RWPE1 (cell line): ENCODE data around the gene PRPSAP2.

ENCODE experiments used
- CTCF ChIA-PET: fragments of 350-600 bp; sonication (Branson Sonifier 250); formaldehyde crosslinking; extraction: SDS; loops from one replicate; lab custom pipeline; 2021; lab: Yijun Ruan, JAX
- POLR2A ChIA-PET: fragments of 400-600 bp; formaldehyde crosslinking; extraction: SDS; loops from one replicate; lab custom pipeline; 2020; ENCODE audit warnings: antibody characterized with exemption; ENCODE audit not compliant: low non-redundant PET; lab: Yijun Ruan, JAX
- DNase-seq: peaks from one replicate; pipeline ENCODE4 v3.0.0; 2012; ENCODE audit warnings: low spot score
- H3K27ac ChIP-seq: fragments of 450-650 bp; 2 replicates; pipeline ENCODE4 v1.5.1; 2017
- TF ChIP-seq, protein P1 (sequence below): fragments of 450-650 bp; conservative IDR thresholded peaks from 2 replicates; pipeline ENCODE4 v1.5.1; 2017; ENCODE audit warnings: low read depth, mild to moderate bottlenecking

PRPSAP2 gene

DNA sequence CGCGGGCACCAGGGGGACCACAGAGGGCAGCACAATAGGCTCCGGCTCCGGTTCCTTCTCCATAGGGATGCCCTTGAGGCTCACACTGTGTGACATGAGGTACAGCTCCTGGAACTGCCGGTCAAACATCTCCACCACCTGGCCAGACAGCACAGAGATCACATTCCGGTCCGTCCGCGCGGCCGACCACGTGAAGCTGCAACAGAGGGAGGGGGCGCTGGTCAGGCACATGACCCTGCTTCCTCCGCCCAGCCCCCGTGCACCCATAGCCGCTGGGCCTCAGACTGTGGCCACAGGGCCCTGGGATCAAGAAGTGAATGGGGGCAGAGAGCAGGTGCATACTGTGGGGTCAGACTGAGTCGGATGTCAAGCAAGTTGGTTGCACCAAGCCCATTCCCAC, 120.7 kb downstream of the PRPSAP2 start:
- TF ChIP-seq, protein P1, sequence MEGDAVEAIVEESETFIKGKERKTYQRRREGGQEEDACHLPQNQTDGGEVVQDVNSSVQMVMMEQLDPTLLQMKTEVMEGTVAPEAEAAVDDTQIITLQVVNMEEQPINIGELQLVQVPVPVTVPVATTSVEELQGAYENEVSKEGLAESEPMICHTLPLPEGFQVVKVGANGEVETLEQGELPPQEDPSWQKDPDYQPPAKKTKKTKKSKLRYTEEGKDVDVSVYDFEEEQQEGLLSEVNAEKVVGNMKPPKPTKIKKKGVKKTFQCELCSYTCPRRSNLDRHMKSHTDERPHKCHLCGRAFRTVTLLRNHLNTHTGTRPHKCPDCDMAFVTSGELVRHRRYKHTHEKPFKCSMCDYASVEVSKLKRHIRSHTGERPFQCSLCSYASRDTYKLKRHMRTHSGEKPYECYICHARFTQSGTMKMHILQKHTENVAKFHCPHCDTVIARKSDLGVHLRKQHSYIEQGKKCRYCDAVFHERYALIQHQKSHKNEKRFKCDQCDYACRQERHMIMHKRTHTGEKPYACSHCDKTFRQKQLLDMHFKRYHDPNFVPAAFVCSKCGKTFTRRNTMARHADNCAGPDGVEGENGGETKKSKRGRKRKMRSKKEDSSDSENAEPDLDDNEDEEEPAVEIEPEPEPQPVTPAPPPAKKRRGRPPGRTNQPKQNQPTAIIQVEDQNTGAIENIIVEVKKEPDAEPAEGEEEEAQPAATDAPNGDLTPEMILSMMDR: no peak
- no peak for DNase-seq
- H3K27ac ChIP-seq: no peak overlapping the region
- CTCF ChIA-PET: no interaction called here
- POLR2A ChIA-PET: no interaction called here
